Stimulated activated CD8-positive, alpha-beta memory T cell treated with anti-CD3 and anti-CD28 coated beads, Interleukin-12 subunit alpha, Interleukin-12 subunit beta, amount 100 ng/mL, for 1 hour (primary cell): ENCODE data around the gene ARHGEF39.

Source experiments
- DNase-seq: peaks from one replicate; pipeline ENCODE4 v3.0.0-alpha.2; 2020; ENCODE audit warnings: low read depth

Gene ARHGEF39

GRCh38 chr9:35691334-35691650, 26.3 kb upstream of the ARHGEF39 start:
- no peak for DNase-seq

GRCh38 chr9:35690614-35691333, 25.8 kb upstream of the ARHGEF39 start:
- DNase-seq = no peak

GRCh38 chr9:35690294-35690613, 25.3 kb upstream of the ARHGEF39 start:
- no peak for DNase-seq

- DNase-seq = no peak
These were observed 24.7 kb upstream of the ARHGEF39 start, which contains the start of gene TPM2 for GRCh38 chr9:35689542-35690293. TSS of gene TPM2 (minus strand) at chr9:35689925. CDS start at chr9:35689817, 108 bp downstream.

- DNase-seq = no peak
These were observed 23.9 kb upstream of the ARHGEF39 start for GRCh38 chr9:35688558-35689541.

- DNase-seq = no peak
These were observed 23.1 kb upstream of the ARHGEF39 start for GRCh38 chr9:35687972-35688557.

GRCh38 chr9:35687306-35687705, 22.3 kb upstream of the ARHGEF39 start:
- no peak for DNase-seq

GRCh38 chr9:35686222-35687203, 21.5 kb upstream of the ARHGEF39 start:
- DNase-seq = no peak

GRCh38 chr9:35685506-35685905, 20.5 kb upstream of the ARHGEF39 start:
- no peak for DNase-seq

- no peak for DNase-seq
These were observed 19.9 kb upstream of the ARHGEF39 start for GRCh38 chr9:35684921-35685320.

GRCh38 chr9:35683323-35683722, 18.3 kb upstream of the ARHGEF39 start:
- DNase-seq = no peak

GRCh38 chr9:35682520-35683315, 17.7 kb upstream of the ARHGEF39 start:
- no peak for DNase-seq

- no peak for DNase-seq
These were observed 17.1 kb upstream of the ARHGEF39 start for GRCh38 chr9:35682051-35682450.

- DNase-seq = no peak
These were observed 16.5 kb upstream of the ARHGEF39 start for GRCh38 chr9:35681341-35682002.

- DNase-seq = no peak
These were observed 15.5 kb upstream of the ARHGEF39 start for GRCh38 chr9:35680331-35681105.

- no peak for DNase-seq
These were observed 14.9 kb upstream of the ARHGEF39 start for GRCh38 chr9:35679766-35680330.

- no peak for DNase-seq
These were observed 14.1 kb upstream of the ARHGEF39 start for GRCh38 chr9:35679091-35679490.

- DNase-seq = no peak
These were observed 10.9 kb upstream of the ARHGEF39 start for GRCh38 chr9:35675732-35676392.
